ENCODE results near the gene TES. TPM values are rescaled to one million over a fixed set of nuclear protein-coding genes. Genes with fewer than 3 reads are reported as not detected.
A peak's percentile ranks its signal among the peaks of the same experiment; 100 is the strongest.

The TES gene
- total RNA-seq, 1 experiment from 2014 or later = 207 TPM

DNA sequence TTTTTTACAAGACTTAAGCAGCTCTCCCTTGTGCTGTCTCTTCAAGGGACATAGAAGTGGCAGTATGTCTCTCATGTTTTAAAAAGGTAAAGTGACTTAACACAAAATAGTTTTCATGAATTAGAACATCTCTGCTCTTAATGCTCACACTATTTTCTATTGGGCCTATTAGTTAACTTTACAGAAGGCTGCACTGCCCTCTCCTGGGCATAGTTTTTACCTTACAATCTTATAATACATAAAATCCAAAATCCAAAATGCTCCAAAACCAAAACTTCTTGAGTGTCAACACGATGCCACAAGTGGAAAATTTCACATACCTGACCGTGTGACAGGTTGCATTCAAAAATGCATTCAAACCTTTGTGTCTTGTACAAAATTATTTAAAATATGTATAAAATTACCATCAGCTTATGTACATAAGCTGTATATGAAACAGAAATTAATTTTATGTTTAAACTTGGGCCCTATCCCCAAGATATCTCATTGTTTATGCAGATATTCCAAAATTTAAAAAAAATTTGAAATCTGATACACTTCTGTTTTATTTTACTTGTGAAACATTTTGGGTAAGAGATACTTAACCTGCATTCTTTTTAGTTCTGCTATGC, 25.8 kb downstream of the TES start:
- Histone ChIP-seq H3K4me3 (ENCODE audit: low read depth, low read length) (no peak overlapping the region), H3K36me3 (ENCODE audit: control insufficient read depth, insufficient read depth, low read length) (peaks cover 1% of the 10 kb centered on the region; the same call in 1 of the 2 replicates), H3K9me3 (no peaks in the 10 kb centered on the region), H3K27me3 (replicated peaks; ENCODE audit: control insufficient read depth, insufficient read depth, low read length) (no peaks in the 10 kb centered on the region), H3K4me1 (peaks cover 20% of the 10 kb centered on the region)
- H3K9me3 Mint-ChIP-seq (ENCODE audit: unreplicated experiment) = no peaks in the 10 kb centered on the region
- peak in 1 of 2 experiments; percentile 47 for DNase-seq
- peaks cover 48% of the 10 kb centered on the region for H3K36me3 Mint-ChIP-seq (ENCODE audit: insufficient read depth, unreplicated experiment)
- ChIA-PET CTCF (interaction anchor here (1.2 to 2.8 kb wide), 2 partner anchors 56 to 62 kb away, joined by 3 to 32 read pairs; no protein-coding TSS in a partner anchor), POLR2A (interaction anchor here (0.9 kb wide), 1 partner anchor 56 kb away, joined by 3 read pairs; no protein-coding TSS in a partner anchor)
- H3K27me3 Mint-ChIP-seq (ENCODE audit: insufficient read depth, unreplicated experiment) = no peaks in the 10 kb centered on the region
- intact Hi-C loops (cut with micrococcal nuclease; ENCODE audit: unreplicated experiment) = loop anchor here (1.0 kb wide), 3 partner anchors 56 to 98 kb away; no protein-coding TSS in a partner anchor
- TF ChIP-seq, protein P1, sequence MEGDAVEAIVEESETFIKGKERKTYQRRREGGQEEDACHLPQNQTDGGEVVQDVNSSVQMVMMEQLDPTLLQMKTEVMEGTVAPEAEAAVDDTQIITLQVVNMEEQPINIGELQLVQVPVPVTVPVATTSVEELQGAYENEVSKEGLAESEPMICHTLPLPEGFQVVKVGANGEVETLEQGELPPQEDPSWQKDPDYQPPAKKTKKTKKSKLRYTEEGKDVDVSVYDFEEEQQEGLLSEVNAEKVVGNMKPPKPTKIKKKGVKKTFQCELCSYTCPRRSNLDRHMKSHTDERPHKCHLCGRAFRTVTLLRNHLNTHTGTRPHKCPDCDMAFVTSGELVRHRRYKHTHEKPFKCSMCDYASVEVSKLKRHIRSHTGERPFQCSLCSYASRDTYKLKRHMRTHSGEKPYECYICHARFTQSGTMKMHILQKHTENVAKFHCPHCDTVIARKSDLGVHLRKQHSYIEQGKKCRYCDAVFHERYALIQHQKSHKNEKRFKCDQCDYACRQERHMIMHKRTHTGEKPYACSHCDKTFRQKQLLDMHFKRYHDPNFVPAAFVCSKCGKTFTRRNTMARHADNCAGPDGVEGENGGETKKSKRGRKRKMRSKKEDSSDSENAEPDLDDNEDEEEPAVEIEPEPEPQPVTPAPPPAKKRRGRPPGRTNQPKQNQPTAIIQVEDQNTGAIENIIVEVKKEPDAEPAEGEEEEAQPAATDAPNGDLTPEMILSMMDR (IDR thresholded peaks at IDR 0.05; ENCODE audit: insufficient read depth in 1 of 2, low read depth in 1 of 2, low read length in 1 of 2, severe bottlenecking in 1 of 2, unreplicated experiment in 1 of 2) = peak; percentile 57 to 64
- no TSS peak for BruUV-seq (replicated peaks)
- no peak overlapping the region for H3K4me3 Mint-ChIP-seq (ENCODE audit: unreplicated experiment)
- no peak overlapping the region for H3K27ac Mint-ChIP-seq (ENCODE audit: unreplicated experiment)
- H3K4me1 Mint-ChIP-seq (ENCODE audit: low read depth, unreplicated experiment) = peaks cover 26% of the 10 kb centered on the region

DNA sequence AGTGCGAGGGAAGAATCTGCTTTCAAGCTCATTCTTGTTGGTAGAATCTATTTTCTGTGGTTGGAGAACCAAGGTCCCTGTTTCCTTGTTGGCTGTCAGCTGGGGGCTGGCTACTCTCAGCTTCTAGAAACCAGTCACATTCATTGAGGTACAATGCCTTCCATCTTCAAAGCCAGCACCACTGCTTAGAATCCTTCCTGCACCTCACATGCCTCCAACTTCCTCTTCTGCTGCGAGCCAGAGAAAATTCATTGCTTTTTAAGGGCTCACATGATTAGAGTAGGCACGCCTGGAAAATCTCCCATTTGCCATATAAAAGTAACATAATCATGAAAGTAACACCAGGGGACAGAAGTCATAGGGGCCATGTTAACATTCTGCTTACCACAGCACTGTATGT, 28.7 kb downstream of the TES start:
- Mint-ChIP-seq H3K4me1 (ENCODE audit: low read depth, unreplicated experiment) (peaks cover 26% of the 10 kb centered on the region), H3K36me3 (ENCODE audit: insufficient read depth, unreplicated experiment) (peaks cover 62% of the 10 kb centered on the region), H3K4me3 (ENCODE audit: unreplicated experiment) (no peak overlapping the region), H3K27me3 (ENCODE audit: insufficient read depth, unreplicated experiment) (no peaks in the 10 kb centered on the region), H3K27ac (ENCODE audit: unreplicated experiment) (peak overlapping the region; percentile 69), H3K9me3 (ENCODE audit: unreplicated experiment) (peaks cover 10% of the 10 kb centered on the region)
- intact Hi-C loops (cut with micrococcal nuclease; ENCODE audit: unreplicated experiment) = no loop called here
- no peak for DNase-seq
- Histone ChIP-seq H3K27me3 (replicated peaks; ENCODE audit: control insufficient read depth, insufficient read depth, low read length) (no peaks in the 10 kb centered on the region), H3K4me3 (ENCODE audit: low read depth, low read length) (no peak overlapping the region), H3K36me3 (ENCODE audit: control insufficient read depth, insufficient read depth, low read length) (peaks cover 1% of the 10 kb centered on the region; the same call in 1 of the 2 replicates), H3K9me3 (peaks cover 10% of the 10 kb centered on the region; the same call in 1 of the 2 replicates), H3K4me1 (peaks cover 15% of the 10 kb centered on the region)
- no TSS peak for BruUV-seq (replicated peaks)
- TF ChIP-seq, protein P1 (IDR thresholded peaks at IDR 0.05; ENCODE audit: insufficient read depth in 1 of 2, low read depth in 1 of 2, low read length in 1 of 2, severe bottlenecking in 1 of 2, unreplicated experiment in 1 of 2) = no peak
- CTCF ChIA-PET = interaction anchor here (1.1 to 1.7 kb wide), 3 partner anchors 29 to 350 kb away, joined by 3 to 12 read pairs (median 4); partner anchors contain the start of gene TES
- POLR2A ChIA-PET = interaction anchor here (1.0 kb wide), 1 partner anchor 28 kb away, joined by 3 read pairs; no protein-coding TSS in a partner anchor

DNA sequence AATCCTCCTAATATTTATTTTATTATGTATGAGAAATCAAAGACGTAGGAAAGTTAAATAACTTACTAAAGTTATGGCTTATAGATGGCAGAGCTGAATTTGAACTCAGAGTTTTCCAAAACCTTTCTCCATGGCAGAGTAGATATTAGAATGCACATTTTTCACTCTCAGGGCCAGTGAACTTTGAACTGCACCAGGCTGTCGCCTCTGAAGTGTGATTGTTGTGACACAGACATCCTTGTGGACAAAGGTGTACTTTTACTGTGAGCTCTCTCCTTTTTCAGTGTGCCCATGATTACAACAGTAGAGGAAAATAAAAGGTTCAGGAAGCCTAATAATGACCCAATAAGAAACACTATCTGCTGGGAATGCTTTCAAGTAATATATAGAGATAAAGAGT, 29.1 kb downstream of the TES start:
- H3K27me3 Mint-ChIP-seq (ENCODE audit: insufficient read depth, unreplicated experiment) = no peaks in the 10 kb centered on the region

More for the DNA sequence above, 29.1 kb downstream of the TES start:
- Mint-ChIP-seq H3K4me1 (ENCODE audit: low read depth, unreplicated experiment) (peaks cover 26% of the 10 kb centered on the region), H3K4me3 (ENCODE audit: unreplicated experiment) (no peak overlapping the region), H3K27ac (ENCODE audit: unreplicated experiment) (peak overlapping the region; percentile 69), H3K36me3 (ENCODE audit: insufficient read depth, unreplicated experiment) (peaks cover 66% of the 10 kb centered on the region), H3K9me3 (ENCODE audit: unreplicated experiment) (peaks cover 10% of the 10 kb centered on the region)
- ChIA-PET CTCF (interaction anchor here (1.1 to 1.7 kb wide), 3 partner anchors 29 to 350 kb away, joined by 3 to 12 read pairs (median 4); partner anchors contain the start of gene TES), POLR2A (interaction anchor here (1.0 kb wide), 1 partner anchor 28 kb away, joined by 3 read pairs; no protein-coding TSS in a partner anchor)
- peaks cover 14% of the 10 kb centered on the region; the same call in 1 of the 2 replicates for H3K9me3 ChIP-seq
- H3K27me3 ChIP-seq (replicated peaks; ENCODE audit: control insufficient read depth, insufficient read depth, low read length) = no peaks in the 10 kb centered on the region
- no peak overlapping the region for H3K4me3 ChIP-seq (ENCODE audit: low read depth, low read length)
- peaks cover 15% of the 10 kb centered on the region for H3K4me1 ChIP-seq
- TF ChIP-seq, protein P1 (IDR thresholded peaks at IDR 0.05; ENCODE audit: insufficient read depth in 1 of 2, low read depth in 1 of 2, low read length in 1 of 2, severe bottlenecking in 1 of 2, unreplicated experiment in 1 of 2) = no peak
- peak; percentile 55 for DNase-seq
- BruUV-seq (replicated peaks) = no TSS peak
- intact Hi-C loops (cut with micrococcal nuclease; ENCODE audit: unreplicated experiment) = no loop called here
- H3K36me3 ChIP-seq (ENCODE audit: control insufficient read depth, insufficient read depth, low read length) = peaks cover 1% of the 10 kb centered on the region; the same call in 1 of the 2 replicates
